AG09309 (cell line): Measurements from ENCODE around the gene SETDB2.

Source experiments
- DNase-seq: peaks from one replicate; pipeline ENCODE4 v3.0.0-alpha.2; 2010; ENCODE audit warnings: low read depth
- H3K4me3 ChIP-seq: 2 replicates; pipeline ENCODE4 v1.5.1; 2011; ENCODE audit warnings: mild to moderate bottlenecking, low read depth, low read length, moderate library complexity; ENCODE audit not compliant: control insufficient read depth
- CTCF ChIP-seq: IDR thresholded peaks from 2 replicates; pipeline ENCODE4 v1.5.1; 2011; ENCODE audit warnings: mild to moderate bottlenecking, low read depth, low read length, inconsistent platforms; ENCODE audit not compliant: insufficient read depth, control insufficient read depth; ENCODE audit errors: missing control alignments

The SETDB2 gene

GRCh38 chr13:49521224-49521623 is 77.2 kb downstream of the SETDB2 start:
- no peak for TF ChIP-seq CTCF
- no peak for DNase-seq
- H3K4me3 ChIP-seq, result no peak overlapping the region

- no peak overlapping the region for H3K4me3 ChIP-seq
- DNase-seq, result no peak
- no peak for TF ChIP-seq CTCF
These were observed 80.8 kb downstream of the SETDB2 start for GRCh38 chr13:49524740-49525501.

- no peak for TF ChIP-seq CTCF
- DNase-seq, result no peak
These were observed 83.0 kb downstream of the SETDB2 start for GRCh38 chr13:49527123-49527522.

DNA sequence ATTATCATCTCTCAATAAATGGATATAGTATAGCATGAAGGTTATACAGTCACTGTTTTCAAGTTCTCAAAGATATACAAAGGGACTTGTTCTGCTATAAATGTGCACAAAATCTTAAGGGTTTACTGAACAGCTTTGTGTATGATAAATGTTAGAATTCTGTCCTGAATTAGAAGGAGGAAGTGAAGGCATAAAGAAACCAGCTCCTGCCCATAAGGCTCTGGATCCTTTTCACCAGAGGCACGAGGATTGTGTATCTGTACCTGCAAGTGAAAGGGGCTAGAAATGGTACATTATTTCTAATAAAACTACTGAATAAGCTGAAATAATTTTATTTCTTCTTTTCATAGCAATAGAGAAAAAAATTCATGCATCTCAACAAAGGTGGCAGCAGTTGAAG is 84.1 kb downstream of the SETDB2 start:
- no peak overlapping the region for H3K4me3 ChIP-seq
- no peak for TF ChIP-seq CTCF
- no peak for DNase-seq

More at GRCh38 chr13:49527123-49527522, 83.0 kb downstream of the SETDB2 start:
- no peak overlapping the region for H3K4me3 ChIP-seq

DNA sequence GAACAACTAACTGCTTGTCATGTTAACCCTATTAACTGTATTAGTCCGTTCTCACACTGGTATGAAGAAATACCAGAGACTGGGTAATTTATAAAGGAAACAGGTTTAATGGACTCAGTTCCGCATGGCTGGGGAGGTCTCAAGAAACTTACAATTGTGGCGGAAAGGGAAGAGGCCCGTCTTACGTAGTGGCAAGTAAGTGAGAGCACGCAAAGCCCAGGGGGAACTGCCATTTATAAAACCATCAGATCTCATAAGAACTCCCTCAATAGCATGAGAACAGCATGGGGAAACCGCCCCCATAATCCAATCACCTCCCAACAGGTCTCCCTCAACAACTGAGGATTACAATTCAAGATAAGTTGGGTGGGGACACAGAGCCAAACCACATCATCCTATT is 86.4 kb downstream of the SETDB2 start:
- no peak overlapping the region for H3K4me3 ChIP-seq
- no peak for DNase-seq
- no peak for TF ChIP-seq CTCF

DNA sequence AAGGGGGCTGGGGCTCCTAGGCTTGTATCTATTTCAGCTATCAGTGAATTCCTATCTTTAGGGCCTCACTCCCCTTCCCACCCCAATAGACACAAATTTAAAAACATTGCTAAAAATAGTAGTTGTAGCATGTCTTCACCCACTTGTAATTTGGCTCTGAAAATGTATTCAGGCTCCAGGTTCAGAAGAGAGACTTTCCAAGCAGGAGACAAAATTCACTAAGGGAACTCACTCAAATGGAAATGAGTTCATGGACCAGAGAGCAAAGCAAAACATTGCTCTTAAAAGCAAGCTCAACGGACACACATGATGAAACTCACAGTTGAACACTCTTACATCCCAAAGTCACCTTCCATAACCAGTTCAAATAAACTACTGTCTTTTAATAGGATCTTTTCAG is 88.5 kb downstream of the SETDB2 start:
- no peak overlapping the region for H3K4me3 ChIP-seq
- TF ChIP-seq CTCF, result no peak
- DNase-seq, result no peak

GRCh38 chr13:49533011-49533410 is 88.9 kb downstream of the SETDB2 start:
- H3K4me3 ChIP-seq, result no peak overlapping the region
- TF ChIP-seq CTCF, result no peak
- no peak for DNase-seq
